Fibroblast of lung (primary cell): Measurements from ENCODE around the gene CATSPER1. TPM values are rescaled to one million over a fixed set of nuclear protein-coding genes. Genes with fewer than 3 reads are reported as not detected.

Source experiments
- DNase-seq, 2 donors: peaks; one replicate each; pipeline versions ENCODE4 v3.0.0 to v3.0.0-alpha.2; 2010; ENCODE audit warnings: low read depth in 2 of 2
- H2AFZ ChIP-seq: 2 replicates; pipeline ENCODE4 v1.5.1; 2012; ENCODE audit warnings: low read length, control low read depth, inconsistent platforms
- H3K27ac ChIP-seq: 2 replicates; pipeline ENCODE4 v1.5.1; 2011; ENCODE audit warnings: low read length, control low read depth; ENCODE audit not compliant: insufficient read depth
- H3K27me3 ChIP-seq: 2 replicates; pipeline ENCODE4 v1.5.1; 2011; ENCODE audit warnings: mild to moderate bottlenecking, low read length; ENCODE audit not compliant: control insufficient read depth, insufficient read depth
- H3K36me3 ChIP-seq: 2 replicates; pipeline ENCODE4 v1.5.1; 2011; ENCODE audit warnings: low read length; ENCODE audit not compliant: control insufficient read depth, insufficient read depth
- H3K4me1 ChIP-seq: 2 replicates; pipeline ENCODE4 v1.5.1; 2011; ENCODE audit warnings: low read length; ENCODE audit not compliant: control insufficient read depth, insufficient read depth; ENCODE audit errors: extremely low read depth
- H3K4me2 ChIP-seq: 2 replicates; pipeline ENCODE4 v1.5.1; 2011; ENCODE audit warnings: low read length, control low read depth; ENCODE audit not compliant: insufficient read depth; ENCODE audit errors: extremely low read depth
- H3K4me3 ChIP-seq, 4 experiments: fragments of 200-600 bp in 1 of 4; sonication (generic) in 1 of 4; replicated peaks in 1 of 4; 2 replicates each; pipeline ENCODE4 v1.5.1; 2011 to 2016; ENCODE audit warnings: low read length in 4 of 4, low read depth in 3 of 4, mild to moderate bottlenecking in 3 of 4, control low read depth in 2 of 4, inconsistent platforms in 1 of 4, mixed read lengths in 1 of 4; ENCODE audit not compliant: insufficient read depth in 1 of 4; ENCODE audit errors: control extremely low read depth in 1 of 4
- H3K79me2 ChIP-seq: 2 replicates; pipeline ENCODE4 v1.5.1; 2012; ENCODE audit warnings: mild to moderate bottlenecking, low read length, inconsistent platforms; ENCODE audit not compliant: control insufficient read depth, insufficient read depth
- H3K9ac ChIP-seq: 2 replicates; pipeline ENCODE4 v1.5.1; 2011; ENCODE audit warnings: mild to moderate bottlenecking, low read length, control low read depth; ENCODE audit not compliant: insufficient read depth
- H3K9me3 ChIP-seq: 2 replicates; pipeline ENCODE4 v1.5.1; 2012; ENCODE audit warnings: low read depth, low read length; ENCODE audit not compliant: control insufficient read depth, insufficient read depth
- H4K20me1 ChIP-seq: 2 replicates; pipeline ENCODE4 v1.5.1; 2011; ENCODE audit warnings: low read length; ENCODE audit not compliant: control insufficient read depth, insufficient read depth; ENCODE audit errors: extremely low read depth
- EZH2 ChIP-seq: IDR thresholded peaks from 2 replicates; pipeline ENCODE4 v1.5.1; 2012; ENCODE audit warnings: low read length, control low read depth, mild to moderate bottlenecking; ENCODE audit errors: missing control alignments
- polyA plus RNA-seq, 2 donors: library from polyadenylated mRNA; depleted of rRNA in 1 of 2; stranded (reverse) in 1 of 2; unstranded in 1 of 2; fragments of >200 nt; gene quantifications; 2 replicates each; pipeline ENCODE4 v1.2.1, GENCODE V29; 2011 to 2012; ENCODE audit warnings: missing spikeins in 1 of 2
- total RNA-seq: library from RNA; depleted of rRNA; stranded (reverse); fragments of >200 nt; gene quantifications from 2 replicates; pipeline ENCODE4 v1.2.1, GENCODE V29; 2014
- TF ChIP-seq, protein P1 (sequence below), 2 donors: IDR thresholded peaks in 1 of 2; conservative IDR thresholded peaks in 1 of 2; 1 replicate in 1 of 2; 2 replicates in 1 of 2; pipeline ENCODE4 v1.5.1; 2011 to 2012; ENCODE audit warnings: low read length in 2 of 2, control low read depth in 1 of 2, inconsistent platforms in 1 of 2, low read depth in 1 of 2, mild to moderate bottlenecking in 1 of 2

The CATSPER1 gene
- total and polyA plus RNA-seq, 2 donors (not counting 1 experiment from before 2014, with no cell fraction given), result not detected

- H3K36me3 ChIP-seq, result no peaks in the 10 kb centered on the region
- H3K4me3 ChIP-seq, result no peak overlapping the region
These were observed 10.8 kb downstream of the CATSPER1 start for GRCh38 chr11:66015454-66015881.

DNA sequence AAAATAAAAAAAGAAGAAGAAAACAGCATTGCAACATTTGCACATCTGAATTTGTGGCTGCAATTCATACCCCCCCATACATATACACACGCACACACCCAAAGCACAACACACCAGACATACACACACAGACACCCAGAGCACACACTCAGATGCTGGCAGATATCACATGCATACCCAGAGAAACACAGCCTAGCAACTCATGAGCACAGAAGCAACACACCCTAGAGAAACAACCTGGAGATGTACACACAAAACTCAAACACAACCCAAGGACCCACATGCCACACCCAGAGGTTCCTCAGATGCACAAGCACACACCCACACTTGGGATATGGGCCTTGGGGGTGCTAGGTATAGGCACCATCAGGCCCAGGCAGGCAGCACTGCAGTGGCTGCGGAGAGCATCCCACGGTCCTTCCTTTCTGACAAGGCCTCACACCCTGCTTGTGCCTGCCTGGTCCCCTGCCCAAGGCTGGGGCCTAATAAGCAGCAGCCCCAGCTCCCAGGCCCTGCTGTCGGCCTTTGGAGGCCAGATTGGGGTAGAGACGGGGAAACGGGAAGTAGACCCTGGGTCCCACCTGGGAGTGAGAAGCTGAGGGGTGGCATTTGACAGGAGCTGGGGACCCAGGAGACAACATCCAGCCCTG, 11.3 kb downstream of the CATSPER1 start:
- Histone ChIP-seq H3K4me3 (no peak overlapping the region), H3K27me3 (peaks cover 7% of the 10 kb centered on the region), H3K27ac (no peak overlapping the region), H3K36me3 (no peaks in the 10 kb centered on the region), H4K20me1 (no peaks in the 10 kb centered on the region), H3K4me2 (no peak overlapping the region), H2AFZ (no peak overlapping the region), H3K9ac (no peak overlapping the region), H3K9me3 (no peaks in the 10 kb centered on the region), H3K79me2 (no peaks in the 10 kb centered on the region), H3K4me1 (peaks cover 3% of the 10 kb centered on the region)
- DNase-seq, result no peak
- TF ChIP-seq, protein P1, sequence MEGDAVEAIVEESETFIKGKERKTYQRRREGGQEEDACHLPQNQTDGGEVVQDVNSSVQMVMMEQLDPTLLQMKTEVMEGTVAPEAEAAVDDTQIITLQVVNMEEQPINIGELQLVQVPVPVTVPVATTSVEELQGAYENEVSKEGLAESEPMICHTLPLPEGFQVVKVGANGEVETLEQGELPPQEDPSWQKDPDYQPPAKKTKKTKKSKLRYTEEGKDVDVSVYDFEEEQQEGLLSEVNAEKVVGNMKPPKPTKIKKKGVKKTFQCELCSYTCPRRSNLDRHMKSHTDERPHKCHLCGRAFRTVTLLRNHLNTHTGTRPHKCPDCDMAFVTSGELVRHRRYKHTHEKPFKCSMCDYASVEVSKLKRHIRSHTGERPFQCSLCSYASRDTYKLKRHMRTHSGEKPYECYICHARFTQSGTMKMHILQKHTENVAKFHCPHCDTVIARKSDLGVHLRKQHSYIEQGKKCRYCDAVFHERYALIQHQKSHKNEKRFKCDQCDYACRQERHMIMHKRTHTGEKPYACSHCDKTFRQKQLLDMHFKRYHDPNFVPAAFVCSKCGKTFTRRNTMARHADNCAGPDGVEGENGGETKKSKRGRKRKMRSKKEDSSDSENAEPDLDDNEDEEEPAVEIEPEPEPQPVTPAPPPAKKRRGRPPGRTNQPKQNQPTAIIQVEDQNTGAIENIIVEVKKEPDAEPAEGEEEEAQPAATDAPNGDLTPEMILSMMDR (conservative IDR thresholded peaks at IDR 0.05 in 1 of 2, IDR thresholded peaks at IDR 0.05 in 1 of 2; ENCODE audit: low read depth in 1 of 2, low read length in 2 of 2), result no peak
- TF ChIP-seq EZH2, result no peak

More at GRCh38 chr11:66015454-66015881, 10.8 kb downstream of the CATSPER1 start:
- no peaks in the 10 kb centered on the region for H4K20me1 ChIP-seq
- no peaks in the 10 kb centered on the region for H3K79me2 ChIP-seq
- H3K4me2 ChIP-seq, result no peak overlapping the region
- H3K4me1 ChIP-seq, result peaks cover 3% of the 10 kb centered on the region
- peaks cover 7% of the 10 kb centered on the region for H3K27me3 ChIP-seq
- DNase-seq, result peak; percentile 6 to 48
- H3K9me3 ChIP-seq, result no peaks in the 10 kb centered on the region
- H3K27ac ChIP-seq, result no peak overlapping the region
- no peak for TF ChIP-seq EZH2
- TF ChIP-seq, protein P1 (conservative IDR thresholded peaks at IDR 0.05 in 1 of 2, IDR thresholded peaks at IDR 0.05 in 1 of 2; ENCODE audit: low read depth in 1 of 2, low read length in 2 of 2), result no peak
- no peak overlapping the region for H3K9ac ChIP-seq
- no peak overlapping the region for H2AFZ ChIP-seq

DNA sequence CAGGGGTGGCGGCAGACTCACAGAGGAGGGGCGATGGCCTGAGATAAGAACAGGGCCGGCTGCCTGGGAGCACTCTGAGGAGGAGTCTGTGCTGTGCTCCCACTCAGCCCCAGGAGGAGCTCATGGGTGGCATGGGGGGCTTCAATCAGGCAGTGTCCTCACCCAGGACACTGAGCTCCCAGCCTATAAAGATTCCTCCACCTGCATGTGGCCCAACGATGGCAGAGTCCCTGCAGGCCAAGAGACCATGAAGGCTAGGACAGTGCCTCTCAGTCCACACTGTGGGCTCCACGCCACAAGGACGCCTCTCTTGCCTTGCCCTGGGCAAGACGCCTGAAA, 12.5 kb downstream of the CATSPER1 start:
- Histone ChIP-seq H4K20me1 (no peaks in the 10 kb centered on the region), H3K4me3 (no peak overlapping the region), H3K9me3 (no peaks in the 10 kb centered on the region), H3K27ac (no peak overlapping the region), H3K4me2 (no peak overlapping the region), H3K4me1 (peaks cover 3% of the 10 kb centered on the region), H3K79me2 (no peaks in the 10 kb centered on the region), H3K9ac (no peak overlapping the region), H3K36me3 (no peaks in the 10 kb centered on the region), H2AFZ (no peak overlapping the region), H3K27me3 (peaks cover 7% of the 10 kb centered on the region)
- DNase-seq, result no peak
- TF ChIP-seq EZH2, result no peak
- TF ChIP-seq, protein P1 (conservative IDR thresholded peaks at IDR 0.05 in 1 of 2, IDR thresholded peaks at IDR 0.05 in 1 of 2; ENCODE audit: low read depth in 1 of 2, low read length in 2 of 2), result no peak
